K562 (cell line): ENCODE data around the gene C16orf89. TPM values are rescaled to one million over a fixed set of nuclear protein-coding genes. Genes with fewer than 3 reads are reported as not detected.

Experiments used
- CREM ChIP-seq: IDR thresholded peaks from 2 replicates; pipeline ENCODE4 v1.6.1; 2014; ENCODE audit warnings: antibody characterized with exemption, low read depth
- ELF1 ChIP-seq: fragments of 200-800 bp; sonication (Bioruptor generic); IDR thresholded peaks from 2 replicates; pipeline ENCODE4 v1.6.1; 2016; ENCODE audit warnings: missing genetic modification characterization, missing compliant biosample characterization
- GABPA ChIP-seq: fragments of 200-800 bp; sonication (Bioruptor generic); conservative IDR thresholded peaks from 2 replicates; pipeline ENCODE4 v1.6.1; 2016; ENCODE audit warnings: low read depth, missing genetic modification characterization, missing compliant biosample characterization
- GABPB1 ChIP-seq: sonication (generic); formaldehyde crosslinking; IDR thresholded peaks from 2 replicates; pipeline ENCODE4 v1.8.0; 2022; ENCODE audit warnings: mild to moderate bottlenecking, missing genetic modification reagents
- GTF2E2 ChIP-seq: fragments of 200-800 bp; sonication (Bioruptor generic); IDR thresholded peaks from 2 replicates; pipeline ENCODE4 v1.6.1; 2016; ENCODE audit warnings: missing genetic modification characterization, missing compliant biosample characterization
- NFIC ChIP-seq: fragments of 450-650 bp; IDR thresholded peaks from 2 replicates; pipeline ENCODE4 v1.6.1; 2017; ENCODE audit warnings: mild to moderate bottlenecking, inconsistent platforms
- NONO ChIP-seq, 2 experiments: fragments of 200-400 bp in 1 of 2; fragments of 450-650 bp in 1 of 2; formaldehyde crosslinking in 1 of 2; IDR thresholded peaks; 2 replicates each; pipeline ENCODE4 v1.6.1; 2017; ENCODE audit warnings: low read depth in 2 of 2, mild to moderate bottlenecking in 2 of 2, moderate library complexity in 2 of 2, low read length in 1 of 2
- RBFOX2 ChIP-seq: fragments of 200-400 bp; formaldehyde crosslinking; IDR thresholded peaks from 2 replicates; pipeline ENCODE4 v1.6.1; 2017; ENCODE audit warnings: low read depth, mild to moderate bottlenecking, low read length, moderate library complexity
- SIN3A ChIP-seq, 2 experiments: fragments of 150-350 bp in 1 of 2; IDR thresholded peaks; 2 replicates each; pipeline ENCODE4 v1.6.1; 2011 to 2016; ENCODE audit warnings: borderline replicate concordance in 2 of 2, low read depth in 2 of 2, low read length in 2 of 2, mild to moderate bottlenecking in 2 of 2, moderate library complexity in 2 of 2; ENCODE audit not compliant: control insufficient read depth in 1 of 2
- polyA plus RNA-seq, 8 experiments: library from polyadenylated mRNA; depleted of rRNA in 4 of 8; stranded (reverse) in 5 of 8; unstranded in 3 of 8; fragments of >200 nt; fragmentation: Nextera tagmentation in 2 of 8; fragmentation: Illumina TruSeq in 1 of 8; extraction: Ambion mirVana in 2 of 8; extraction: Trizol in 1 of 8; gene quantifications; 2 replicates each; pipeline versions ENCODE4 v1.2.1 to v1.2.3, GENCODE V29; 2011 to 2014; ENCODE audit warnings: inconsistent platforms in 1 of 8, missing spikeins in 1 of 8
- total RNA-seq, 7 experiments: library from RNA; depleted of rRNA in 6 of 7; stranded (reverse); fragments of >200 nt in 6 of 7; fragmentation: Illumina TruSeq in 2 of 7; extraction: Trizol in 2 of 7; gene quantifications; 2 replicates each; pipeline versions ENCODE4 v1.2.1 to v1.2.3, GENCODE V29; 2011 to 2021; ENCODE audit warnings: low replicate concordance in 1 of 7
- TF ChIP-seq, protein P1 (sequence below): sonication (generic); formaldehyde crosslinking; IDR thresholded peaks from 2 replicates; pipeline ENCODE4 v1.8.0; 2022; ENCODE audit warnings: missing genetic modification reagents, mild to moderate bottlenecking, moderate library complexity, borderline replicate concordance
- TF ChIP-seq, protein P2 (sequence below): sonication (generic); formaldehyde crosslinking; IDR thresholded peaks from 2 replicates; pipeline ENCODE4 v1.9.0; 2022; ENCODE audit warnings: mild to moderate bottlenecking, missing genetic modification reagents
- TF ChIP-seq, protein P3 (sequence below), 2 experiments: IDR thresholded peaks; 2 replicates each; pipeline ENCODE4 v1.6.1; 2011; ENCODE audit warnings: borderline replicate concordance in 1 of 2, control low read depth in 1 of 2, low read depth in 1 of 2, low read length in 1 of 2, mild to moderate bottlenecking in 1 of 2, mixed read lengths in 1 of 2, moderate library complexity in 1 of 2; ENCODE audit not compliant: insufficient read depth in 1 of 2, insufficient read length in 1 of 2, poor library complexity in 1 of 2, severe bottlenecking in 1 of 2; ENCODE audit errors: extremely low read depth in 1 of 2

Gene C16orf89
- total and polyA plus RNA-seq, 9 of the 15 experiments (the other 6 are each of a cell fraction or from before 2014, with no cell fraction given) = not detected

DNA sequence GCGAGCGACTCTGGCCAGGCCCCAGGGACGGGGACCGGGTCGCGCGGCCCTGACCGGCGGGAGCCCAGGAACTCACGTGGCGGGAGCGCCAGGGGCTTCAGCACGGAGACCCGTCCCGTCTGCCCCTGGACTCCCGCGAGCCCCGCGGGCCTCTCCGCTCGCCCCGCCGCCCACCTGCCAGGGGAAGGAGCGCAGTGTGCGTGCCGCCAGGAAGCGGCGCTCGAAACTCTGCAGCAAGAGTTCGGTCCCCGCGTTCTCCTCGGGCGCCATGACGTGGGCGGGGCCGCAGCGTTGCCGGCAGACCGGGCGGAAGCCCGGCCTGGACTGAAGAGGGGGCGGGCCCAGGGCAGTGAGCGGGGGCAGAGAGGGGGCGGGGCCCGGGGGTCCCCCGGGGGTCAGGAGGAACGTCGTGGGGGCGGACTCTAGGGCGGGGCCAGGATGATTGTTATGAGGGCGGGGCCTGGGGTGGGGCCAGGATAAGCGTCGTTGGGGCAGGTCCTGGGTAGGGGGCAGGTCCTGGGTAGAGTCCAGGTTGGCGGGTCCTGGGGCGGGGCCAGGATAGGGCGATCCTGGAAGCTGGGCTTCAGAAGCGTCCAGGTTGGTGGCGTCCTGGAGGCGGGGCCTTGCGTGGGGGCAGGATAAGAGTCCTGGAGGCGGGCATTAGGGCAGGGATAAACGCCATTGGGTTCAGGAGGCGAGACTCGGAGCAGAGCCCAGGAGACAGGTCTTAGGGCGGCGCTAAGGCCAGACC is 31.9 kb upstream of the C16orf89 start, which contains the start of gene EEF2KMT (continued):
- 0 out of 4 replicates have a peak, but pooled peaks of 1 of the 2 experiments have one; percentile 15 for TF ChIP-seq NONO (IDR thresholded peaks at IDR 0.05; ENCODE audit: low read depth in 2 of 2, low read length in 1 of 2)
- peak; percentile 39; the same call in 1 of the 2 replicates for TF ChIP-seq NFIC
- TF ChIP-seq, protein P1, sequence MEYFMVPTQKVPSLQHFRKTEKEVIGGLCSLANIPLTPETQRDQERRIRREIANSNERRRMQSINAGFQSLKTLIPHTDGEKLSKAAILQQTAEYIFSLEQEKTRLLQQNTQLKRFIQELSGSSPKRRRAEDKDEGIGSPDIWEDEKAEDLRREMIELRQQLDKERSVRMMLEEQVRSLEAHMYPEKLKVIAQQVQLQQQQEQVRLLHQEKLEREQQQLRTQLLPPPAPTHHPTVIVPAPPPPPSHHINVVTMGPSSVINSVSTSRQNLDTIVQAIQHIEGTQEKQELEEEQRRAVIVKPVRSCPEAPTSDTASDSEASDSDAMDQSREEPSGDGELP = peak; percentile 56; the same call in 1 of the 2 replicates
- TF ChIP-seq, protein P2, sequence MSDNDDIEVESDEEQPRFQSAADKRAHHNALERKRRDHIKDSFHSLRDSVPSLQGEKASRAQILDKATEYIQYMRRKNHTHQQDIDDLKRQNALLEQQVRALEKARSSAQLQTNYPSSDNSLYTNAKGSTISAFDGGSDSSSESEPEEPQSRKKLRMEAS (CRISPR knock-in tag) = peak; percentile 55
- peak; percentile 63 for TF ChIP-seq GABPA
- TF ChIP-seq, protein P3, sequence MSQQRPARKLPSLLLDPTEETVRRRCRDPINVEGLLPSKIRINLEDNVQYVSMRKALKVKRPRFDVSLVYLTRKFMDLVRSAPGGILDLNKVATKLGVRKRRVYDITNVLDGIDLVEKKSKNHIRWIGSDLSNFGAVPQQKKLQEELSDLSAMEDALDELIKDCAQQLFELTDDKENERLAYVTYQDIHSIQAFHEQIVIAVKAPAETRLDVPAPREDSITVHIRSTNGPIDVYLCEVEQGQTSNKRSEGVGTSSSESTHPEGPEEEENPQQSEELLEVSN (IDR thresholded peaks at IDR 0.05; ENCODE audit: borderline replicate concordance in 1 of 2, extremely low read depth in 1 of 2, insufficient read depth in 1 of 2, insufficient read length in 1 of 2, low read depth in 1 of 2, low read length in 1 of 2, poor library complexity in 1 of 2, severe bottlenecking in 1 of 2) = peak in 1 of 2 experiments; percentile 38
- 0 out of 4 replicates have a peak, but pooled peaks of 1 of the 2 experiments have one; percentile 45 for TF ChIP-seq SIN3A (IDR thresholded peaks at IDR 0.05; ENCODE audit: borderline replicate concordance in 2 of 2, control insufficient read depth in 1 of 2, low read depth in 2 of 2, low read length in 2 of 2)
- peak; percentile 66 for TF ChIP-seq ELF1 (tag)
- TF ChIP-seq GTF2E2 (tag) = peak; percentile 50; the same call in 1 of the 2 replicates
- TF ChIP-seq RBFOX2 = peak; percentile 77
- TF ChIP-seq GABPB1 (CRISPR knock-in tag) = 0 out of 2 replicates have a peak, but pooled peaks have one; percentile 16
- TF ChIP-seq CREM = peak; percentile 56
- TF ChIP-seq, all 486 proteins: peak for 39; not testable (repeated sequence) for 447
